Osteoblast (primary cell): Measurements from ENCODE around the gene EEF1A2. TPM values are rescaled to one million over a fixed set of nuclear protein-coding genes. Genes with fewer than 3 reads are reported as not detected.

ENCODE experiments used
- DNase-seq: peaks from one replicate; pipeline ENCODE4 v3.0.0; 2011; ENCODE audit warnings: low spot score, mixed read lengths; ENCODE audit not compliant: insufficient read length; ENCODE audit errors: missing footprints
- H2AFZ ChIP-seq: 2 replicates; pipeline ENCODE4 v1.6.0; 2011; ENCODE audit warnings: mild to moderate bottlenecking, low read length
- H3K27ac ChIP-seq: 2 replicates; pipeline ENCODE4 v1.5.1; 2011; ENCODE audit warnings: mild to moderate bottlenecking, low read depth, low read length, moderate library complexity
- H3K27me3 ChIP-seq: 2 replicates; pipeline ENCODE4 v1.6.0; 2012; ENCODE audit warnings: mild to moderate bottlenecking, control low read depth, inconsistent platforms, low read length, moderate library complexity; ENCODE audit not compliant: insufficient read depth
- H3K36me3 ChIP-seq: 2 replicates; pipeline ENCODE4 v1.5.1; 2011; ENCODE audit warnings: mild to moderate bottlenecking, low read length, control low read depth, moderate library complexity; ENCODE audit not compliant: insufficient read depth
- H3K4me1 ChIP-seq: 2 replicates; pipeline ENCODE4 v1.5.1; 2011; ENCODE audit warnings: mild to moderate bottlenecking, low read length, control low read depth, moderate library complexity; ENCODE audit not compliant: insufficient read depth
- H3K4me2 ChIP-seq: 2 replicates; pipeline ENCODE4 v1.6.0; 2011; ENCODE audit warnings: mild to moderate bottlenecking, low read length; ENCODE audit not compliant: insufficient read depth
- H3K4me3 ChIP-seq: fragments of 200-600 bp; sonication (generic); 3 replicates; pipeline ENCODE4 v1.5.1; 2012; ENCODE audit warnings: mild to moderate bottlenecking, low read length, inconsistent platforms; ENCODE audit not compliant: insufficient read depth
- H3K79me2 ChIP-seq: 2 replicates; pipeline ENCODE4 v1.6.0; 2012; ENCODE audit warnings: mild to moderate bottlenecking, low read length, control low read depth, inconsistent platforms; ENCODE audit not compliant: insufficient read depth
- H3K9me3 ChIP-seq: 2 replicates; pipeline ENCODE4 v1.5.1; 2011; ENCODE audit warnings: low read depth, low read length, control low read depth
- H4K20me1 ChIP-seq: 2 replicates; pipeline ENCODE4 v1.6.0; 2012; ENCODE audit warnings: mild to moderate bottlenecking, low read length, control low read depth; ENCODE audit not compliant: insufficient read depth
- CTCF ChIP-seq: IDR thresholded peaks from 2 replicates; pipeline ENCODE4 v1.5.1; 2011; ENCODE audit warnings: mild to moderate bottlenecking, low read depth, low read length, moderate library complexity; ENCODE audit errors: extremely low read depth
- total RNA-seq: library from RNA; depleted of rRNA; stranded (reverse); fragments of >200 nt; gene quantifications from 2 replicates; pipeline ENCODE4 v1.2.3, GENCODE V29; 2012

Gene EEF1A2
- total RNA-seq, 1 donor: not detected

GRCh38 chr20:63456429-63457284 is 42.2 kb downstream of the EEF1A2 start:
- DNase-seq: no peak
- Histone ChIP-seq H4K20me1 (no peaks in the 10 kb centered on the region), H2AFZ (no peak overlapping the region), H3K27me3 (peaks cover 26% of the 10 kb centered on the region), H3K9me3 (no peaks in the 10 kb centered on the region), H3K4me2 (no peak overlapping the region), H3K4me3 (no peak overlapping the region), H3K27ac (no peak overlapping the region), H3K79me2 (no peaks in the 10 kb centered on the region), H3K4me1 (no peaks in the 10 kb centered on the region), H3K36me3 (no peaks in the 10 kb centered on the region)
- TF ChIP-seq CTCF: no peak

- H3K79me2 ChIP-seq: no peaks in the 10 kb centered on the region
- H3K4me3 ChIP-seq: no peak overlapping the region
- H3K4me1 ChIP-seq: no peaks in the 10 kb centered on the region
- H3K9me3 ChIP-seq: no peaks in the 10 kb centered on the region
- no peak for TF ChIP-seq CTCF
- no peak for DNase-seq
- no peaks in the 10 kb centered on the region for H3K36me3 ChIP-seq
- H2AFZ ChIP-seq: no peak overlapping the region
- no peak overlapping the region for H3K4me2 ChIP-seq
- H3K27me3 ChIP-seq: peaks cover 26% of the 10 kb centered on the region
- no peak overlapping the region for H3K27ac ChIP-seq
- no peaks in the 10 kb centered on the region for H4K20me1 ChIP-seq
Observed at GRCh38 chr20:63455568-63455859, 43.4 kb downstream of the EEF1A2 start.

- Histone ChIP-seq H3K4me1 (no peaks in the 10 kb centered on the region), H3K4me3 (no peak overlapping the region), H3K27ac (no peak overlapping the region), H3K9me3 (no peaks in the 10 kb centered on the region), H3K4me2 (no peak overlapping the region), H3K27me3 (peaks cover 26% of the 10 kb centered on the region), H2AFZ (no peak overlapping the region), H4K20me1 (no peaks in the 10 kb centered on the region), H3K79me2 (no peaks in the 10 kb centered on the region), H3K36me3 (no peaks in the 10 kb centered on the region)
- no peak for TF ChIP-seq CTCF
- DNase-seq: no peak
Observed at GRCh38 chr20:63454731-63455567, 43.9 kb downstream of the EEF1A2 start.
